ES-I3 (cell line): Measurements from ENCODE around the gene DPP4.
"Not testable (repeated sequence)": the region's sequence is repeated elsewhere in the genome, so short reads cannot be mapped to it uniquely, and the experiment has no call there.

Source experiments
- H3K36me3 ChIP-seq: 2 replicates; pipeline ENCODE4 v1.6.1; 2013; ENCODE audit warnings: mild to moderate bottlenecking, low read length, control low read depth, moderate library complexity; ENCODE audit not compliant: insufficient read depth
- H3K4me1 ChIP-seq: 2 replicates; pipeline ENCODE4 v1.6.1; 2013; ENCODE audit warnings: mild to moderate bottlenecking, control low read depth, low read length; ENCODE audit not compliant: insufficient read depth
- H3K9ac ChIP-seq: 2 replicates; pipeline ENCODE4 v1.6.1; 2013; ENCODE audit warnings: low read depth, mild to moderate bottlenecking, low read length, moderate library complexity
- H3K9me3 ChIP-seq: 2 replicates; pipeline ENCODE4 v1.6.1; 2013; ENCODE audit warnings: mild to moderate bottlenecking, low read length, moderate library complexity; ENCODE audit not compliant: control insufficient read depth, insufficient read depth

Gene DPP4

GRCh38 chr2:162056796-162057399 is 17.1 kb downstream of the DPP4 start:
- Histone ChIP-seq H3K36me3 (no peaks in the 10 kb centered on the region), H3K9ac (no peak overlapping the region), H3K4me1 (peaks cover 19% of the 10 kb centered on the region; the same call in 1 of the 2 replicates)

GRCh38 chr2:162053808-162054155 is 20.2 kb downstream of the DPP4 start:
- peaks cover 8% of the 10 kb centered on the region; the same call in 1 of the 2 replicates for H3K4me1 ChIP-seq
- H3K9ac ChIP-seq, result no peak overlapping the region
- H3K36me3 ChIP-seq, result no peaks in the 10 kb centered on the region
- no peaks in the 10 kb centered on the region for H3K9me3 ChIP-seq

More at GRCh38 chr2:162056796-162057399, 17.1 kb downstream of the DPP4 start:
- no peaks in the 10 kb centered on the region for H3K9me3 ChIP-seq

DNA sequence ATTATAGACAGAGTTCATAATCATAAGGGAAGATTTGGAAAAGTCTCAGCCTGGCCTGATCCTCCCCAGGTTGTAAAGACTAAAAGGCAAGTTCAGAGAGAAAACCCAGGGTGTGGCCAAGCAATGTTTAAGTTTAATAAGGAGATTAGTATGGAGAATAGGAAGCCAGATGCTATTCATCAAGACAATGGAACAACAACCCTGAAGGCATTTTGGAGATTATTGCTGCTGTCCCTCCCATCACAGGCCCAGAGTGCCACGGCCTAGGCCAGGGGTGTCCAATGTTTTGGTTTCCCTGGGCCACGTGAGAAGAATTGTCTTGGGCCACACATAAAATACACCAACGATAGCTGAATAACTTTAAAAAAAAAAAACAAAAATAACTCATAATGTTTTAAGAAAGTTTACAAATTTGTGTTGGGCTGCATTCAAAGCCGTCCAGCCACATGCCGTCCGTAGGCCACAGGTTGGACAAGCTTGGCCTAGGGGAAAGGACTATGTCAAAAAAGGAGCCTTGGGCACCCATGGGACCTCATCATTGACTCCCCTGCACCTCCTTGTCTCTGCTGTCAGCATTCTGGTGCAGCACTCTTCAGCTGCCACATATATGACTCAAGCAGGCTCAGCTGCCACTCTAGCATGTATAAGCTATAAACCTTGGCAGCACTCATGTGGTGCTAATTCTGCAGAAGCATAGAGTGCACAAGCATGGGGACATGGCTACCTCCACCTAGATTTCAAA is 20.8 kb downstream of the DPP4 start:
- H3K4me1 ChIP-seq, result peaks cover 3% of the 10 kb centered on the region; the same call in 1 of the 2 replicates
- no peaks in the 10 kb centered on the region for H3K9me3 ChIP-seq
- no peak overlapping the region for H3K9ac ChIP-seq
- H3K36me3 ChIP-seq, result no peaks in the 10 kb centered on the region

- no peak overlapping the region for H3K9ac ChIP-seq
- no peaks in the 10 kb centered on the region for H3K4me1 ChIP-seq
- H3K36me3 ChIP-seq, result no peaks in the 10 kb centered on the region
- no peaks in the 10 kb centered on the region for H3K9me3 ChIP-seq
Observed at GRCh38 chr2:162050513-162050961, 23.5 kb downstream of the DPP4 start.

- not testable (repeated sequence) for H3K9ac ChIP-seq, H3K4me1 ChIP-seq, H3K36me3 ChIP-seq, H3K9me3 ChIP-seq
Observed at GRCh38 chr2:162049089-162049488, 24.9 kb downstream of the DPP4 start.

GRCh38 chr2:162044586-162044985 is 29.4 kb downstream of the DPP4 start:
- H3K4me1 ChIP-seq, result no peaks in the 10 kb centered on the region

GRCh38 chr2:162043132-162043531 is 30.9 kb downstream of the DPP4 start:
- no peaks in the 10 kb centered on the region for H3K36me3 ChIP-seq

More at GRCh38 chr2:162044586-162044985, 29.4 kb downstream of the DPP4 start:
- no peaks in the 10 kb centered on the region for H3K9me3 ChIP-seq
- H3K9ac ChIP-seq, result no peak overlapping the region
- no peaks in the 10 kb centered on the region for H3K36me3 ChIP-seq

DNA sequence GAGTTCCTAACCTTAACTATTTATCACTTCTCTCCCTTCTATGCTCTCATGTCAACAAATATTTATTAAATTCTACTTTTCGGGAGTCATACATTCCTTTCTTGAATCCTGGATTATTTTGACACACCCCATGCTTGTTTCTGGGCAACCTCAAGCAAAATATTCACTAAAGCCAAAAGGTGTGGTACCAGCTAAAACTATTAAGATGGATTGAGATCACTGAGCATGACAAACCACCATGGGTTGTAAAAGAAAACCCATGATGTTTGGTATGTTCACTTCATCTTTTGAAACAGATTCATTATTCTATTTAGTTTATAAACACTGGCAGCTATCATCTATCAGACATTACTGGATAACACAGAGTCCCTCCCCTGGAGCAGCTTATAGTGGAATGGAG is 32.5 kb downstream of the DPP4 start:
- H3K36me3 ChIP-seq, result no peaks in the 10 kb centered on the region
- peaks cover 9% of the 10 kb centered on the region; the same call in 1 of the 2 replicates for H3K4me1 ChIP-seq
- no peaks in the 10 kb centered on the region for H3K9me3 ChIP-seq
- H3K9ac ChIP-seq, result no peak overlapping the region

More at GRCh38 chr2:162043132-162043531, 30.9 kb downstream of the DPP4 start:
- H3K4me1 ChIP-seq, result no peaks in the 10 kb centered on the region; the same call in 1 of the 2 replicates
- no peaks in the 10 kb centered on the region for H3K9me3 ChIP-seq
- no peak overlapping the region for H3K9ac ChIP-seq

GRCh38 chr2:162038725-162039124 is 35.3 kb downstream of the DPP4 start:
- no peak overlapping the region for H3K9ac ChIP-seq
- no peaks in the 10 kb centered on the region for H3K36me3 ChIP-seq

DNA sequence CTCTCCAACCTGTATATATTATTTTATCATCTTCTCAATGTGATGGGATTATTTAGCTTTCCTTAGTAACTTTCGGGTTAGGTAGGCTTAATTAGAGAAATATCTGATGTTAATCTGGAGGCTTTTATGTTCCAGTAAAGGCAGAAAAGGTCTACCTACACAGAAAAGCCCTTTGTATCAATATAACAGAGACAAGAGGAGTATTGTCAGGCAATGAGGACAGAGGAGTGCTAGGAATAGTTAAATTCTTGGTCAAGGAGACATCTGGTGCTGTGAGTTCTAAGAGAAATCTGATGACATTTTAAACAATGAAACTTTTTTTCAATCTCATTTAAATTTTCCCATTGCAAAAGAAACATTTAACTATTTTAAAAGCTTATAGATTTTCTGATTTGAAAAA is 36.1 kb downstream of the DPP4 start:
- no peak overlapping the region for H3K9ac ChIP-seq
- no peaks in the 10 kb centered on the region for H3K36me3 ChIP-seq
- peaks cover 12% of the 10 kb centered on the region; the same call in 1 of the 2 replicates for H3K4me1 ChIP-seq
- H3K9me3 ChIP-seq, result no peaks in the 10 kb centered on the region

More at GRCh38 chr2:162038725-162039124, 35.3 kb downstream of the DPP4 start:
- H3K9me3 ChIP-seq, result no peaks in the 10 kb centered on the region
- H3K4me1 ChIP-seq, result peaks cover 12% of the 10 kb centered on the region; the same call in 1 of the 2 replicates

- Histone ChIP-seq H3K4me1 (peaks cover 12% of the 10 kb centered on the region; the same call in 1 of the 2 replicates), H3K9ac (no peak overlapping the region), H3K36me3 (no peaks in the 10 kb centered on the region), H3K9me3 (no peaks in the 10 kb centered on the region)
Observed at GRCh38 chr2:162037028-162037795, 36.8 kb downstream of the DPP4 start.

DNA sequence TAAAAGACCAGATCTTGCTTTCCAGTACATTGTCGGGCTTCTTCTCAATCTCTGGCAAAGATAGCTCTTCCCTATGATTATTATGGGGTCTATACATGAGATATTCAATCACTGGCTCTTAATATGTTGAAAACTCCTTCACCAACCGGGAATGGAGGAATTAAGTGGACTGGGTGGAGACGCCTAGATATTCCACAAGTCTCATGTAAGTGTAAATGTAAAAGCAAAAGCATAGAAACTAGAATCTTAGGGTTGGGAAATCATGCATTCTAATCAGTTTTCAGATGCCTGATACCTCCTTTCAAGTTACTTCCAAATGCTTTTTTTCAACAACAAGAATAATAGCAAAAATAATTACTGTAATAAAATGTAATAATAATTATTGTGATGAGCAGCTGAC is 38.0 kb downstream of the DPP4 start:
- no peaks in the 10 kb centered on the region for H3K36me3 ChIP-seq
- H3K9ac ChIP-seq, result no peak overlapping the region
- H3K9me3 ChIP-seq, result no peaks in the 10 kb centered on the region
- peaks cover 12% of the 10 kb centered on the region; the same call in 1 of the 2 replicates for H3K4me1 ChIP-seq

DNA sequence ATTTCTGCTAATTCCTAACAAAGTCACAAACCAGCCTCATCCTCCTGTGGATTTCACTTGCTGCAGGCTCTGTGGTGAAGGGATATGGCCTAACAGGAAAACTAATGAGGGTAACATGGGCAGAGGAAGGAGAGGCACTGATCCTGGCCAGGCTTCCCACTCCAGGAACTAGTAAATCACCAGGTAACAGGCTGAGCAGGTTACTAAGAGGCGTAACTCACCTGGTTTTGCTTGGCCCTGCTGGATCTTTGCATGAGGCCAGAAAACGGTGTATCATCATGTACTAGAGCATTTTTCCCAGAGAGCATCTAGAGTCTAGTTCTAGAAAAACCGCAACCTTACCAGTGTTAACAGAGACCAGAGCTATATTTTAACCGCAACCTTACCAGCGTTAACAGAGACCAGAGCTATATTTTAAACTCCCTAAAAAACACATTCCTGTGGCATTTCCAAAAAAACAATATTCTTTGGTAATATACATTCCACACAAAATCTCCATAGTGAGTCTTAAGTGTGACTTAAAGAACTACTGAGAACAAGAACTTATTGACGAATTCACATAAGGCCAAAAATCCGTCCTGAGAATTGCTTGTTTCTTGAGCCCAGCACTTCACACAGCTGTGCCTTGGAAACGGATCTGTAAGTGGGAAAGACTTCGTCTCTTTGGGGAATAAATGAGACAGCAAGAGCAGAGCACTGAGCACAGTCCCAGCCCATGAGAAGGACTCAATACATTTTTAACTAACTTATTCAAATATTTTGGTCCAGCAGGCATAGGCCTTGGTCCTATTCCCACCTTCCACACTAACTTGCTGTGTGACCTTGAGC is 43.4 kb downstream of the DPP4 start:
- no peaks in the 10 kb centered on the region for H3K4me1 ChIP-seq
- H3K36me3 ChIP-seq, result no peaks in the 10 kb centered on the region
- no peak overlapping the region for H3K9ac ChIP-seq
- H3K9me3 ChIP-seq, result no peaks in the 10 kb centered on the region
